IMR-90 (cell line): ENCODE measurements around the gene KDELR1. TPM values are rescaled to one million over a fixed set of nuclear protein-coding genes. Genes with fewer than 3 reads are reported as not detected.
A peak's percentile ranks its signal among the peaks of the same experiment; 100 is the strongest.

Source experiments
- ATAC-seq: fragments of 200-7000 bp; cut with Tn5 transposase; 2 replicates; pipeline ENCODE4 v1.9.1; 2020; ENCODE audit warnings: low read depth, mild to moderate bottlenecking, moderate library complexity
- BruUV-seq: library from RNA; stranded (reverse); fragments of 400-500 nt; replicated peaks from 2 replicates; lab custom pipeline; 2021; lab: Mats Ljungman, UMichigan
- CTCF ChIA-PET: fragments of 300-600 bp; formaldehyde crosslinking; extraction: SDS; loops from one replicate; lab custom pipeline; 2021; ENCODE audit warnings: antibody characterized with exemption; lab: Yijun Ruan, JAX
- POLR2A ChIA-PET: fragments of 300-600 bp; sonication (Branson Sonifier 250); formaldehyde crosslinking; loops from one replicate; lab custom pipeline; 2022; ENCODE audit warnings: antibody characterized with exemption; ENCODE audit not compliant: unreplicated experiment; lab: Charles Lee
- DNase-seq: peaks from one replicate; pipeline ENCODE4 v3.0.0; 2013
- H2AFZ ChIP-seq: replicated peaks from 2 replicates; pipeline ENCODE3; 2013; ENCODE audit warnings: low read length, mild to moderate bottlenecking; ENCODE audit not compliant: poor library complexity
- H2AK5ac ChIP-seq: 2 replicates; pipeline ENCODE4 v1.6.1; 2013; ENCODE audit warnings: low read depth, low read length, inconsistent platforms
- H2AK9ac ChIP-seq: replicated peaks from 2 replicates; pipeline ENCODE3; 2013; ENCODE audit warnings: mild to moderate bottlenecking, low read depth, low read length, moderate library complexity; ENCODE audit not compliant: poor library complexity
- H2BK120ac ChIP-seq: 2 replicates; pipeline ENCODE4 v1.6.1; 2013; ENCODE audit warnings: low read depth, low read length, inconsistent platforms
- H2BK15ac ChIP-seq: 3 replicates; pipeline ENCODE4 v1.6.1; 2013; ENCODE audit warnings: low read depth, low read length, inconsistent platforms
- H2BK20ac ChIP-seq: 2 replicates; pipeline ENCODE4 v1.6.1; 2013; ENCODE audit warnings: low read depth, mild to moderate bottlenecking, inconsistent platforms, low read length, moderate library complexity
- H2BK5ac ChIP-seq: 2 replicates; pipeline ENCODE4 v1.6.1; 2013; ENCODE audit warnings: mild to moderate bottlenecking, low read depth, low read length, inconsistent platforms; ENCODE audit not compliant: poor library complexity, severe bottlenecking
- H3K14ac ChIP-seq: replicated peaks from 2 replicates; pipeline ENCODE4 v1.6.1; 2013; ENCODE audit warnings: low read depth, low read length, inconsistent platforms
- H3K18ac ChIP-seq: 2 replicates; pipeline ENCODE4 v1.6.1; 2013; ENCODE audit warnings: low read depth, low read length, control low read depth
- H3K23ac ChIP-seq: 2 replicates; pipeline ENCODE4 v1.6.1; 2013; ENCODE audit warnings: low read depth, low read length, inconsistent platforms
- H3K27ac ChIP-seq: 2 replicates; pipeline ENCODE4 v1.5.1; 2013; ENCODE audit warnings: mild to moderate bottlenecking, control low read depth, low read length; ENCODE audit not compliant: insufficient read depth
- H3K27me3 ChIP-seq: 2 replicates; pipeline ENCODE4 v1.6.1; 2013; ENCODE audit warnings: low read length; ENCODE audit not compliant: control insufficient read depth, insufficient read depth
- H3K36me3 ChIP-seq: 2 replicates; pipeline ENCODE4 v1.6.1; 2013; ENCODE audit warnings: low read length, mixed read lengths; ENCODE audit not compliant: control insufficient read depth, insufficient read depth
- H3K4ac ChIP-seq: 2 replicates; pipeline ENCODE4 v1.6.1; 2013; ENCODE audit warnings: low read depth, low read length, inconsistent platforms
- H3K4me1 ChIP-seq: 2 replicates; pipeline ENCODE4 v1.6.1; 2013; ENCODE audit warnings: low read length, mixed read lengths; ENCODE audit not compliant: control insufficient read depth, insufficient read depth
- H3K4me2 ChIP-seq: 2 replicates; pipeline ENCODE4 v1.6.1; 2013; ENCODE audit warnings: low read depth, mild to moderate bottlenecking, control low read depth, low read length, moderate library complexity
- H3K4me3 ChIP-seq: 2 replicates; pipeline ENCODE4 v1.5.1; 2013; ENCODE audit warnings: low read depth, mild to moderate bottlenecking, control low read depth, low read length, moderate library complexity; ENCODE audit not compliant: insufficient read depth
- H3K56ac ChIP-seq: 2 replicates; pipeline ENCODE4 v1.6.1; 2013; ENCODE audit warnings: low read length, inconsistent platforms; ENCODE audit not compliant: insufficient read depth; ENCODE audit errors: extremely low read depth
- H3K79me1 ChIP-seq, 2 experiments: 2 replicates each; pipeline ENCODE4 v1.6.1; 2013; ENCODE audit warnings: low read length in 2 of 2, inconsistent platforms in 1 of 2, low read depth in 1 of 2
- H3K9ac ChIP-seq: 2 replicates; pipeline ENCODE4 v1.6.1; 2013; ENCODE audit warnings: low read depth, low read length, control low read depth
- H3K9me1 ChIP-seq: 2 replicates; pipeline ENCODE4 v1.6.1; 2013; ENCODE audit warnings: low read length, inconsistent platforms; ENCODE audit not compliant: insufficient read depth
- H3K9me3 ChIP-seq: 2 replicates; pipeline ENCODE4 v1.6.1; 2013; ENCODE audit warnings: low read length; ENCODE audit not compliant: control insufficient read depth, insufficient read depth
- H4K20me1 ChIP-seq: 2 replicates; pipeline ENCODE4 v1.6.1; 2013; ENCODE audit warnings: low read length, inconsistent platforms; ENCODE audit not compliant: insufficient read depth
- H4K5ac ChIP-seq: 2 replicates; pipeline ENCODE4 v1.6.1; 2013; ENCODE audit warnings: mild to moderate bottlenecking, low read depth, low read length, control low read depth
- H4K8ac ChIP-seq, 2 experiments: 2 replicates each; pipeline ENCODE4 v1.6.1; 2013; ENCODE audit warnings: low read depth in 2 of 2, low read length in 2 of 2, control low read depth in 1 of 2, inconsistent platforms in 1 of 2
- H4K91ac ChIP-seq: 2 replicates; pipeline ENCODE4 v1.6.1; 2013; ENCODE audit warnings: low read depth, low read length, inconsistent platforms; ENCODE audit not compliant: insufficient read depth
- BHLHE40 ChIP-seq: fragments of 150-350 bp; IDR thresholded peaks from 2 replicates; pipeline ENCODE4 v1.6.1; 2016; ENCODE audit warnings: mild to moderate bottlenecking, low read depth, low read length
- ELK1 ChIP-seq: fragments of 150-350 bp; IDR thresholded peaks from 2 replicates; pipeline ENCODE4 v1.6.1; 2016; ENCODE audit warnings: low read depth, mild to moderate bottlenecking, low read length, moderate library complexity, borderline replicate concordance
- FOS ChIP-seq: fragments of 150-350 bp; IDR thresholded peaks from 2 replicates; pipeline ENCODE4 v1.6.1; 2016; ENCODE audit warnings: low read depth, low read length
- MAFK ChIP-seq: IDR thresholded peaks from 2 replicates; pipeline ENCODE4 v1.6.1; 2012; ENCODE audit warnings: low read depth, low read length, improper control_type of control experiment
- MAZ ChIP-seq: IDR thresholded peaks from 2 replicates; pipeline ENCODE4 v1.6.1; 2012; ENCODE audit warnings: low read depth, mild to moderate bottlenecking, low read length, improper control_type of control experiment, moderate library complexity, borderline replicate concordance
- MXI1 ChIP-seq: IDR thresholded peaks from 2 replicates; pipeline ENCODE4 v1.6.1; 2012; ENCODE audit warnings: low read depth, mild to moderate bottlenecking, low read length, moderate library complexity, borderline replicate concordance
- POLR2A ChIP-seq: IDR thresholded peaks from 2 replicates; pipeline ENCODE4 v1.6.1; 2012; ENCODE audit warnings: mild to moderate bottlenecking, low read depth, low read length
- RAD21 ChIP-seq: IDR thresholded peaks from 2 replicates; pipeline ENCODE4 v1.6.1; 2012; ENCODE audit warnings: low read length, improper control_type of control experiment
- RCOR1 ChIP-seq: IDR thresholded peaks from 2 replicates; pipeline ENCODE4 v1.6.1; 2012; ENCODE audit warnings: mild to moderate bottlenecking, low read length, improper control_type of control experiment; ENCODE audit not compliant: insufficient replicate concordance
- RFX5 ChIP-seq: IDR thresholded peaks from 2 replicates; pipeline ENCODE4 v1.8.0; 2012; ENCODE audit warnings: low read depth, mild to moderate bottlenecking, low read length, moderate library complexity
- WGBS, 2 experiments: methylation state at CpG; one replicate each; pipeline versions ENCODE4 v1.1.5 to v1.1.7; 2013; ENCODE audit warnings: missing lambda C conversion rate in 2 of 2; ENCODE audit not compliant: insufficient read length in 1 of 2; ENCODE audit errors: extremely low coverage in 2 of 2; 5-methylcytosine and 5-hydroxymethylcytosine counted together
- dilution Hi-C: fragments of 300-500 bp; cut with HindIII; formaldehyde crosslinking; loops from one replicate; pipeline ENCODE4 v1.14.3; 2018; ENCODE audit warnings: low sequenced_read_pairs; ENCODE audit not compliant: unreplicated experiment
- in situ Hi-C: fragments of 300-500 bp; cut with MboI; formaldehyde crosslinking; loops from 3 replicates; pipeline ENCODE4 v1.14.3; 2019; ENCODE audit warnings: low sequenced_read_pairs, inconsistent platforms, mixed read lengths
- intact Hi-C: fragments of 100-400 bp; cut with micrococcal nuclease; formaldehyde crosslinking; loops from 2 replicates; pipeline ENCODE4 v1.10.0; 2022
- polyA plus RNA-seq, 3 experiments: library from polyadenylated mRNA; depleted of rRNA; stranded (reverse); fragments of >200 nt; gene quantifications; 2 replicates each; pipeline ENCODE4 v1.2.3, GENCODE V29; 2012; ENCODE audit warnings: low replicate concordance in 1 of 3
- total RNA-seq: library from RNA; depleted of rRNA; stranded (reverse); fragments of >200 nt; gene quantifications from 2 replicates; pipeline ENCODE4 v1.2.3, GENCODE V29; 2012
- TF ChIP-seq, protein P1 (sequence below): conservative IDR thresholded peaks from 2 replicates; pipeline ENCODE4 v1.5.1; 2012; ENCODE audit warnings: mild to moderate bottlenecking, low read depth, low read length, improper control_type of control experiment
- TF ChIP-seq, protein P2 (sequence below): fragments of 150-350 bp; IDR thresholded peaks from 2 replicates; pipeline ENCODE4 v1.6.1; 2017; ENCODE audit warnings: mild to moderate bottlenecking, antibody characterized with exemption, low read length, low read depth

Gene KDELR1
- total and polyA plus RNA-seq, 2 of the 4 experiments (the other 2 are of a cell fraction) = 58.8 to 180 TPM

- in situ Hi-C loops (no loop called here), intact Hi-C loops (no loop called here), dilution Hi-C loops (no loop called here)
- H3K36me3 ChIP-seq = no peaks in the 10 kb centered on the region
- peak within 1 kb of the TSS; percentile 97 for H2AFZ ChIP-seq
- H4K91ac ChIP-seq = peak within 1 kb of the TSS; percentile 88
- TF ChIP-seq BHLHE40 = peak; percentile 87
- peak; percentile 39; the same call in 1 of the 2 replicates for TF ChIP-seq POLR2A
- TF ChIP-seq FOS = no peak
- TF ChIP-seq RFX5 = no peak
- peak; percentile 64; the same call in 1 of the 2 replicates for TF ChIP-seq MXI1
- TF ChIP-seq MAFK = peak; percentile 23; the same call in 1 of the 2 replicates
- no peak for TF ChIP-seq ELK1
- TF ChIP-seq, protein P1, sequence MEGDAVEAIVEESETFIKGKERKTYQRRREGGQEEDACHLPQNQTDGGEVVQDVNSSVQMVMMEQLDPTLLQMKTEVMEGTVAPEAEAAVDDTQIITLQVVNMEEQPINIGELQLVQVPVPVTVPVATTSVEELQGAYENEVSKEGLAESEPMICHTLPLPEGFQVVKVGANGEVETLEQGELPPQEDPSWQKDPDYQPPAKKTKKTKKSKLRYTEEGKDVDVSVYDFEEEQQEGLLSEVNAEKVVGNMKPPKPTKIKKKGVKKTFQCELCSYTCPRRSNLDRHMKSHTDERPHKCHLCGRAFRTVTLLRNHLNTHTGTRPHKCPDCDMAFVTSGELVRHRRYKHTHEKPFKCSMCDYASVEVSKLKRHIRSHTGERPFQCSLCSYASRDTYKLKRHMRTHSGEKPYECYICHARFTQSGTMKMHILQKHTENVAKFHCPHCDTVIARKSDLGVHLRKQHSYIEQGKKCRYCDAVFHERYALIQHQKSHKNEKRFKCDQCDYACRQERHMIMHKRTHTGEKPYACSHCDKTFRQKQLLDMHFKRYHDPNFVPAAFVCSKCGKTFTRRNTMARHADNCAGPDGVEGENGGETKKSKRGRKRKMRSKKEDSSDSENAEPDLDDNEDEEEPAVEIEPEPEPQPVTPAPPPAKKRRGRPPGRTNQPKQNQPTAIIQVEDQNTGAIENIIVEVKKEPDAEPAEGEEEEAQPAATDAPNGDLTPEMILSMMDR = no peak
- TF ChIP-seq RCOR1 = no peak
- no peak for TF ChIP-seq RAD21
- peak; percentile 95; the same call in 1 of the 2 replicates for TF ChIP-seq MAZ
- TF ChIP-seq, protein P2, sequence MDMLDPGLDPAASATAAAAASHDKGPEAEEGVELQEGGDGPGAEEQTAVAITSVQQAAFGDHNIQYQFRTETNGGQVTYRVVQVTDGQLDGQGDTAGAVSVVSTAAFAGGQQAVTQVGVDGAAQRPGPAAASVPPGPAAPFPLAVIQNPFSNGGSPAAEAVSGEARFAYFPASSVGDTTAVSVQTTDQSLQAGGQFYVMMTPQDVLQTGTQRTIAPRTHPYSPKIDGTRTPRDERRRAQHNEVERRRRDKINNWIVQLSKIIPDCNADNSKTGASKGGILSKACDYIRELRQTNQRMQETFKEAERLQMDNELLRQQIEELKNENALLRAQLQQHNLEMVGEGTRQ = no peak
- POLR2A ChIA-PET = interaction anchor here (0.6 kb wide), 1 partner anchor 31 kb away, joined by 3 read pairs; no protein-coding TSS in a partner anchor
- H3K18ac ChIP-seq = peak within 1 kb of the TSS; percentile 8
- peak within 1 kb of the TSS; percentile 31; the same call in 2 of the 3 replicates for H2BK15ac ChIP-seq
- ATAC-seq (peak; percentile 96), DNase-seq (peak; percentile 99)
- H3K4ac ChIP-seq = peak within 1 kb of the TSS; percentile 89
- peak within 1 kb of the TSS; percentile 10; the same call in 1 of the 2 replicates for H2BK120ac ChIP-seq
- 0% methylated on average over 9 of the region's 59 CpGs; no CpG with 5 or more reads in 1 of the 2 experiments for WGBS, 2 experiments
- no peaks in the 10 kb centered on the region for H3K27me3 ChIP-seq
- H3K79me1 ChIP-seq = peaks cover 0 to 7% of the 10 kb centered on the region in 2 experiments; a peak in 1 of 4 replicates
- H2BK20ac ChIP-seq = no peak within 1 kb of the TSS
- H4K5ac ChIP-seq = peak within 1 kb of the TSS; percentile 76
- CTCF ChIA-PET = interaction anchor here (0.5 to 0.8 kb wide), 3 partner anchors 9 to 39 kb away, joined by 3 to 4 read pairs (median 3); partner anchors contain the start of gene KDELR1
- peak within 1 kb of the TSS; percentile 69 for H2BK5ac ChIP-seq
- no peaks in the 10 kb centered on the region for H4K20me1 ChIP-seq
- no peaks in the 10 kb centered on the region for H3K9me3 ChIP-seq
- H3K4me2 ChIP-seq = peak within 1 kb of the TSS; percentile 79
- peak within 1 kb of the TSS; percentile 42 for H3K4me3 ChIP-seq
- H3K9me1 ChIP-seq = no peaks in the 10 kb centered on the region; the same call in 1 of the 2 replicates
- H3K27ac ChIP-seq = peak within 1 kb of the TSS; percentile 64
- BruUV-seq = no TSS peak
- peak within 1 kb of the TSS; percentile 77 for H3K56ac ChIP-seq
- H3K23ac ChIP-seq = peak within 1 kb of the TSS; percentile 45
- H3K14ac ChIP-seq = peak within 1 kb of the TSS; percentile 95
- H4K8ac ChIP-seq = peak within 1 kb of the TSS; percentile 95 to 99
- H2AK5ac ChIP-seq = peak within 1 kb of the TSS; percentile 97
- H2AK9ac ChIP-seq = peak within 1 kb of the TSS; percentile 96
- peak within 1 kb of the TSS; percentile 67 for H3K9ac ChIP-seq
- H3K4me1 ChIP-seq = no peaks in the 10 kb centered on the region
These were observed 27.3 kb downstream of the KDELR1 start, which contains the start of the genes SYNGR4 and TMEM143 for GRCh38 chr19:48363810-48364597. Gene SYNGR4, plus strand, starts transcription at chr19:48364367. Its CDS starts 1,476 bp downstream, at chr19:48365843. Gene TMEM143, minus strand, starts transcription at chr19:48363940. Its CDS starts 20 bp downstream, at chr19:48363920.
